ENCODE results near the gene CACNA1C. TPM values are rescaled to one million over a fixed set of nuclear protein-coding genes. Genes with fewer than 3 reads are reported as not detected.

The CACNA1C gene
- total RNA-seq, 1 donor from 2014 or later, result 11.7 TPM

- no peak for TF ChIP-seq CTCF (IDR thresholded peaks at IDR 0.05; ENCODE audit: unreplicated experiment)
- Mint-ChIP-seq H3K4me1 (ENCODE audit: low read depth) (peaks cover 3% of the 10 kb centered on the region), H3K36me3 (ENCODE audit: insufficient read depth) (no peaks in the 10 kb centered on the region), H3K27me3 (peaks cover 34% of the 10 kb centered on the region), H3K4me3 (ENCODE audit: low read depth) (no peak overlapping the region), H3K27ac (no peak overlapping the region), H3K9me3 (ENCODE audit: low read depth) (no peaks in the 10 kb centered on the region)
- DNase-seq (ENCODE audit: low spot score, unreplicated experiment), result no peak
Observed at GRCh38 chr12:2417481-2418160, 364.8 kb downstream of the CACNA1C start.

- Mint-ChIP-seq H3K36me3 (ENCODE audit: insufficient read depth) (no peaks in the 10 kb centered on the region), H3K4me3 (ENCODE audit: low read depth) (no peak overlapping the region), H3K27me3 (peaks cover 36% of the 10 kb centered on the region), H3K27ac (no peak overlapping the region), H3K9me3 (ENCODE audit: low read depth) (no peaks in the 10 kb centered on the region), H3K4me1 (ENCODE audit: low read depth) (peaks cover 3% of the 10 kb centered on the region)
- no peak for TF ChIP-seq CTCF (IDR thresholded peaks at IDR 0.05; ENCODE audit: unreplicated experiment)
- no peak for DNase-seq (ENCODE audit: low spot score, unreplicated experiment)
Observed at GRCh38 chr12:2418579-2418978, 365.8 kb downstream of the CACNA1C start.

GRCh38 chr12:2422591-2422990 is 369.8 kb downstream of the CACNA1C start:
- no peak overlapping the region for H3K27ac Mint-ChIP-seq
- peaks cover 23% of the 10 kb centered on the region for H3K27me3 Mint-ChIP-seq
- H3K4me1 Mint-ChIP-seq (ENCODE audit: low read depth), result peaks cover 2% of the 10 kb centered on the region
- no peaks in the 10 kb centered on the region for H3K36me3 Mint-ChIP-seq (ENCODE audit: insufficient read depth)
- no peak overlapping the region for H3K4me3 Mint-ChIP-seq (ENCODE audit: low read depth)
- no peak for DNase-seq (ENCODE audit: low spot score, unreplicated experiment)
- H3K9me3 Mint-ChIP-seq (ENCODE audit: low read depth), result peaks cover 6% of the 10 kb centered on the region
- TF ChIP-seq CTCF (IDR thresholded peaks at IDR 0.05; ENCODE audit: unreplicated experiment), result no peak

GRCh38 chr12:2429032-2429431 is 376.2 kb downstream of the CACNA1C start:
- no peak for DNase-seq (ENCODE audit: low spot score, unreplicated experiment)
- peaks cover 18% of the 10 kb centered on the region for H3K27me3 Mint-ChIP-seq
- no peaks in the 10 kb centered on the region for H3K4me1 Mint-ChIP-seq (ENCODE audit: low read depth)
- H3K4me3 Mint-ChIP-seq (ENCODE audit: low read depth), result no peak overlapping the region
- H3K36me3 Mint-ChIP-seq (ENCODE audit: insufficient read depth), result no peaks in the 10 kb centered on the region
- peaks cover 6% of the 10 kb centered on the region for H3K9me3 Mint-ChIP-seq (ENCODE audit: low read depth)
- no peak overlapping the region for H3K27ac Mint-ChIP-seq
- no peak for TF ChIP-seq CTCF (IDR thresholded peaks at IDR 0.05; ENCODE audit: unreplicated experiment)

GRCh38 chr12:2431810-2432209 is 379.0 kb downstream of the CACNA1C start:
- Mint-ChIP-seq H3K4me3 (ENCODE audit: low read depth) (no peak overlapping the region), H3K4me1 (ENCODE audit: low read depth) (no peaks in the 10 kb centered on the region), H3K27me3 (peaks cover 27% of the 10 kb centered on the region), H3K36me3 (ENCODE audit: insufficient read depth) (no peaks in the 10 kb centered on the region), H3K27ac (no peak overlapping the region), H3K9me3 (ENCODE audit: low read depth) (no peaks in the 10 kb centered on the region)
- TF ChIP-seq CTCF (IDR thresholded peaks at IDR 0.05; ENCODE audit: unreplicated experiment), result no peak
- no peak for DNase-seq (ENCODE audit: low spot score, unreplicated experiment)

All from progenitor cell of endocrine pancreas (in vitro differentiated cells).